ENCODE data around the gene RIN3. TPM values are rescaled to one million over a fixed set of nuclear protein-coding genes. Genes with fewer than 3 reads are reported as not detected.

Gene RIN3
- polyA plus RNA-seq, 3 donors = 42.8 to 144 (median 54.6) TPM

GRCh38 chr14:92675421-92675820 lies 161.8 kb downstream of the RIN3 start:
- H3K27me3 ChIP-seq (ENCODE audit: control insufficient read depth in 2 of 2, insufficient read depth in 2 of 2, low read length in 2 of 2) = no peaks in the 10 kb centered on the region
- H3K36me3 ChIP-seq (replicated peaks in 1 of 2; ENCODE audit: control insufficient read depth in 1 of 2, insufficient read depth in 2 of 2, low read length in 2 of 2) = peaks cover 72 to 98% of the 10 kb centered on the region in 2 donors
- peak overlapping the region in 1 of 3 experiments; percentile 55 for H3K4me3 ChIP-seq (replicated peaks in 1 of 3; ENCODE audit: low read depth in 2 of 3, low read length in 3 of 3)
- Mint-ChIP-seq H3K9me3 (peaks cover 6 to 11% (median 9%) of the 10 kb centered on the region in 7 donors), H3K4me1 (peaks cover 59% of the 10 kb centered on the region), H3K27me3 (ENCODE audit: low read depth in 3 of 3) (peaks cover 0 to 2% (median 0%) of the 10 kb centered on the region in 3 donors), H3K36me3 (peaks cover 83 to 97% of the 10 kb centered on the region in 2 donors), H3K4me3 (peak overlapping the region in 1 of 2 donors; percentile 61), H3K27ac (peak overlapping the region; percentile 87 to 97 (median 95))
- 18% methylated on average over 4 of the region's 6 CpGs for WGBS (ENCODE audit: insufficient coverage)
- H3K79me2 ChIP-seq (ENCODE audit: insufficient read depth, low read length) = peaks cover 97% of the 10 kb centered on the region
- peaks cover 100% of the 10 kb centered on the region for H4K20me1 ChIP-seq (ENCODE audit: insufficient read depth, low read length)
- peak overlapping the region; percentile 55 for H3K4me2 ChIP-seq (replicated peaks; ENCODE audit: extremely low read depth, low read length, poor library complexity, severe bottlenecking)
- peak overlapping the region; percentile 82 to 85 for H3K27ac ChIP-seq (ENCODE audit: low read depth in 1 of 2, low read length in 2 of 2)
- intact Hi-C loops (cut with micrococcal nuclease) = loop anchor here in 1 of 2 donors (5.0 kb wide), 1 partner anchor 63 kb away; no protein-coding TSS in a partner anchor
- no peak for DNase-seq
- H2AFZ ChIP-seq (ENCODE audit: insufficient read depth, low read depth, low read length, poor library complexity, severe bottlenecking) = no peak overlapping the region
- TF ChIP-seq CTCF (IDR thresholded peaks at IDR 0.05) = no peak
- H3K9me3 ChIP-seq (replicated peaks in 1 of 2; ENCODE audit: control insufficient read depth in 1 of 2, insufficient read depth in 1 of 2, low read length in 2 of 2) = peaks cover 0 to 4% of the 10 kb centered on the region in 2 donors
- H3K9ac ChIP-seq (ENCODE audit: insufficient read depth, low read length, poor library complexity, severe bottlenecking) = peak overlapping the region; percentile 33
- peaks cover 42 to 56% of the 10 kb centered on the region in 2 donors for H3K4me1 ChIP-seq (ENCODE audit: control insufficient read depth in 1 of 2, insufficient read depth in 2 of 2, low read length in 2 of 2)

DNA sequence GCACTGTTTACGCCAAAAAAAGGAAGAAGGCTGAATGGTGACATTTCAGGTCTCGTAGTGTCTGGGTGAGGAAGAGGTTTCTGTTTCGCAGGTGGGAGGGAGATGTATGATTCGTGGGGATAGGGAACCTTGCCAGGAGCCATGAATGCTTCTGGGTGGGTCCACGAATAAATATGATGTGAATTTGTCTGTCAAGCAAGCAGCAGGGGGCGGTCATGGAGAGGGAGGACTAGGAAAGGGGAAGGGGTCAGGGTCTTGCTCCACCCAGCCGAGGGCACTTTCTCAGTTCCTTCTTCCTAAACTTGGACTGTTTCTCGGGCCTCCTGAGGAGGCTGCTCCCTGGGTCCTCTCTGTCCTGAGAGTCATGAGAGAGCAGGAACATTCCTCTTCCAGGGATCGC lies 162.4 kb downstream of the RIN3 start:
- H4K20me1 ChIP-seq (ENCODE audit: insufficient read depth, low read length) = peaks cover 100% of the 10 kb centered on the region
- peak overlapping the region; percentile 55 for H3K4me2 ChIP-seq (replicated peaks; ENCODE audit: extremely low read depth, low read length, poor library complexity, severe bottlenecking)
- Mint-ChIP-seq H3K27me3 (ENCODE audit: low read depth in 3 of 3) (peaks cover 0 to 2% (median 0%) of the 10 kb centered on the region in 3 donors), H3K4me1 (peaks cover 55% of the 10 kb centered on the region), H3K36me3 (peaks cover 81 to 97% of the 10 kb centered on the region in 2 donors), H3K9me3 (peaks cover 6 to 14% (median 9%) of the 10 kb centered on the region in 7 donors), H3K4me3 (peak overlapping the region; percentile 61 to 67), H3K27ac (peak overlapping the region; percentile 87 to 97 (median 95))
- H3K9me3 ChIP-seq (replicated peaks in 1 of 2; ENCODE audit: control insufficient read depth in 1 of 2, insufficient read depth in 1 of 2, low read length in 2 of 2) = peaks cover 0 to 4% of the 10 kb centered on the region in 2 donors
- H2AFZ ChIP-seq (ENCODE audit: insufficient read depth, low read depth, low read length, poor library complexity, severe bottlenecking) = no peak overlapping the region
- peaks cover 45 to 57% of the 10 kb centered on the region in 2 donors for H3K4me1 ChIP-seq (ENCODE audit: control insufficient read depth in 1 of 2, insufficient read depth in 2 of 2, low read length in 2 of 2)
- peaks cover 97% of the 10 kb centered on the region for H3K79me2 ChIP-seq (ENCODE audit: insufficient read depth, low read length)
- H3K36me3 ChIP-seq (replicated peaks in 1 of 2; ENCODE audit: control insufficient read depth in 1 of 2, insufficient read depth in 2 of 2, low read length in 2 of 2) = peaks cover 75 to 98% of the 10 kb centered on the region in 2 donors
- no peaks in the 10 kb centered on the region for H3K27me3 ChIP-seq (ENCODE audit: control insufficient read depth in 2 of 2, insufficient read depth in 2 of 2, low read length in 2 of 2)
- peak; percentile 77 to 86 (median 83) for DNase-seq
- peak overlapping the region; percentile 33 for H3K9ac ChIP-seq (ENCODE audit: insufficient read depth, low read length, poor library complexity, severe bottlenecking)
- peak overlapping the region in 1 of 3 experiments; percentile 55 for H3K4me3 ChIP-seq (replicated peaks in 1 of 3; ENCODE audit: low read depth in 2 of 3, low read length in 3 of 3)
- TF ChIP-seq CTCF (IDR thresholded peaks at IDR 0.05) = peak; percentile 31
- WGBS (ENCODE audit: insufficient coverage) = 9% methylated on average over 7 of the region's 9 CpGs
- intact Hi-C loops (cut with micrococcal nuclease) = loop anchor here in 1 of 2 donors (5.0 kb wide), 1 partner anchor 64 kb away; no protein-coding TSS in a partner anchor
- H3K27ac ChIP-seq (ENCODE audit: low read depth in 1 of 2, low read length in 2 of 2) = peak overlapping the region; percentile 82 to 85
